ENCODE data around the gene SLAMF1. TPM values are rescaled to one million over a fixed set of nuclear protein-coding genes. Genes with fewer than 3 reads are reported as not detected.

The SLAMF1 gene
- total RNA-seq, 3 donors from 2014 or later (not counting 1 experiment from before 2014, with no cell fraction given), result 1.1 to 3.5 (median 2.1) TPM

GRCh38 chr1:160634543-160635491, 12.0 kb downstream of the SLAMF1 start:
- H3K4me1 Mint-ChIP-seq, result peaks cover 45 to 48% of the 10 kb centered on the region in 2 donors
- no peaks in the 10 kb centered on the region for H3K36me3 Mint-ChIP-seq
- intact Hi-C loops (cut with micrococcal nuclease), result loop anchor here (5.0 kb wide), 1 partner anchor 72 kb away; no protein-coding TSS in a partner anchor
- TF ChIP-seq, protein P1, sequence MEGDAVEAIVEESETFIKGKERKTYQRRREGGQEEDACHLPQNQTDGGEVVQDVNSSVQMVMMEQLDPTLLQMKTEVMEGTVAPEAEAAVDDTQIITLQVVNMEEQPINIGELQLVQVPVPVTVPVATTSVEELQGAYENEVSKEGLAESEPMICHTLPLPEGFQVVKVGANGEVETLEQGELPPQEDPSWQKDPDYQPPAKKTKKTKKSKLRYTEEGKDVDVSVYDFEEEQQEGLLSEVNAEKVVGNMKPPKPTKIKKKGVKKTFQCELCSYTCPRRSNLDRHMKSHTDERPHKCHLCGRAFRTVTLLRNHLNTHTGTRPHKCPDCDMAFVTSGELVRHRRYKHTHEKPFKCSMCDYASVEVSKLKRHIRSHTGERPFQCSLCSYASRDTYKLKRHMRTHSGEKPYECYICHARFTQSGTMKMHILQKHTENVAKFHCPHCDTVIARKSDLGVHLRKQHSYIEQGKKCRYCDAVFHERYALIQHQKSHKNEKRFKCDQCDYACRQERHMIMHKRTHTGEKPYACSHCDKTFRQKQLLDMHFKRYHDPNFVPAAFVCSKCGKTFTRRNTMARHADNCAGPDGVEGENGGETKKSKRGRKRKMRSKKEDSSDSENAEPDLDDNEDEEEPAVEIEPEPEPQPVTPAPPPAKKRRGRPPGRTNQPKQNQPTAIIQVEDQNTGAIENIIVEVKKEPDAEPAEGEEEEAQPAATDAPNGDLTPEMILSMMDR (IDR thresholded peaks at IDR 0.05), result no peak
- ATAC-seq (no peak), DNase-seq (no peak)
- H3K4me3 Mint-ChIP-seq, result no peak overlapping the region
- no peak overlapping the region for H3K27ac ChIP-seq (ENCODE audit: low read length)
- no peaks in the 10 kb centered on the region for H3K9me3 Mint-ChIP-seq
- no peaks in the 10 kb centered on the region for H3K27me3 ChIP-seq (ENCODE audit: control insufficient read depth, insufficient read depth, low read length)
- H3K36me3 ChIP-seq (ENCODE audit: control insufficient read depth, insufficient read depth, low read length), result no peaks in the 10 kb centered on the region
- H3K27ac Mint-ChIP-seq, result no peak overlapping the region
- WGBS (ENCODE audit: insufficient coverage), result 95% methylated on average over 14 of the region's 17 CpGs
- peaks cover 50% of the 10 kb centered on the region for H3K4me1 ChIP-seq (ENCODE audit: control insufficient read depth, insufficient read depth, low read length)
- H3K27me3 Mint-ChIP-seq (ENCODE audit: low read depth in 2 of 2), result peaks cover 4 to 19% of the 10 kb centered on the region in 2 donors
- no peak overlapping the region for H3K4me3 ChIP-seq (ENCODE audit: low read length)
- no peaks in the 10 kb centered on the region for H3K9me3 ChIP-seq (ENCODE audit: control insufficient read depth, insufficient read depth, low read length)

GRCh38 chr1:160633330-160633903, 13.4 kb downstream of the SLAMF1 start:
- Mint-ChIP-seq H3K4me1 (peaks cover 34 to 42% of the 10 kb centered on the region in 2 donors), H3K27me3 (ENCODE audit: low read depth in 2 of 2) (peaks cover 6 to 19% of the 10 kb centered on the region in 2 donors), H3K36me3 (no peaks in the 10 kb centered on the region), H3K9me3 (no peaks in the 10 kb centered on the region), H3K4me3 (no peak overlapping the region), H3K27ac (no peak overlapping the region)
- DNase-seq, result peak in 1 of 2 donors; percentile 37
- intact Hi-C loops (cut with micrococcal nuclease), result no loop called here
- no peak for ATAC-seq
- Histone ChIP-seq H3K36me3 (ENCODE audit: control insufficient read depth, insufficient read depth, low read length) (no peaks in the 10 kb centered on the region), H3K9me3 (ENCODE audit: control insufficient read depth, insufficient read depth, low read length) (no peaks in the 10 kb centered on the region), H3K27ac (ENCODE audit: low read length) (no peak overlapping the region), H3K4me1 (ENCODE audit: control insufficient read depth, insufficient read depth, low read length) (peaks cover 50% of the 10 kb centered on the region), H3K27me3 (ENCODE audit: control insufficient read depth, insufficient read depth, low read length) (no peaks in the 10 kb centered on the region), H3K4me3 (ENCODE audit: low read length) (no peak overlapping the region)
- TF ChIP-seq, protein P1 (IDR thresholded peaks at IDR 0.05), result no peak
- WGBS (ENCODE audit: insufficient coverage), result 96% methylated on average over 2 of the region's 2 CpGs

DNA sequence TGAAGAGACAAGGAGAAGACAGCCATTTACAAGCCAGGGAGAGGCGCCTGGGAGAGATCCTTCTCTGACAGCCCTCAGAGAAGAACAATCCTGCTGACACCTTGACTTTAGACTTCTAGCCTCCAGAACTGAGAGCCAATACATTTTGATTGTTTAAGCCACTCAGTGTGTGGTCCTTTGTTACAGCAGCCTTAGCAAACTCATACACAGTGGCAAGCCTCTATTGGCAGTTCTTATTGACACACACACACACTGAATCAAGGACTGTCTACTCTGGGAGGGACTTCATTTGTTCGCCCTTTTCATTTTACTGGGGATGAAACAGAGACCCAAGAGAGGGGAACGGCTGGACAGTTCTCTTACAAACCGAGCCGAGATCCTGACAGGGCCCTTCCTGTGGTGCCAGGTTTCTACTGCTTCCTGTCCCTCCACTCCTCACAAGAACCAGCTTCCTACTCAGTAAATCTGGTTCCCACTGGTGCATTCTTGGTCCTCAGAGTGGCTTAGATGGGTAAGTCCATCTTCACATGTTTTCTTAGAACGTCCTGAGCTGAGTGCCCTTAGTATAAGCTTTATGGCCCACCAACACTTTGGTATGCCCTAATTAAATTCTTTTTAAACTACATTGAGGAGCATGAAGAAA, 14.7 kb downstream of the SLAMF1 start:
- no peak overlapping the region for H3K27ac ChIP-seq (ENCODE audit: low read length)
- WGBS (ENCODE audit: insufficient coverage), result 81% methylated on average over 6 of the region's 6 CpGs
- no peak overlapping the region for H3K4me3 ChIP-seq (ENCODE audit: low read length)

More for the DNA sequence above, 14.7 kb downstream of the SLAMF1 start:
- Mint-ChIP-seq H3K4me1 (peaks cover 31 to 38% of the 10 kb centered on the region in 2 donors), H3K27me3 (ENCODE audit: low read depth in 2 of 2) (peaks cover 6 to 20% of the 10 kb centered on the region in 2 donors), H3K27ac (no peak overlapping the region), H3K36me3 (no peaks in the 10 kb centered on the region), H3K4me3 (no peak overlapping the region), H3K9me3 (no peaks in the 10 kb centered on the region)
- intact Hi-C loops (cut with micrococcal nuclease), result no loop called here
- TF ChIP-seq, protein P1 (IDR thresholded peaks at IDR 0.05), result no peak
- Histone ChIP-seq H3K4me1 (ENCODE audit: control insufficient read depth, insufficient read depth, low read length) (peaks cover 40% of the 10 kb centered on the region), H3K9me3 (ENCODE audit: control insufficient read depth, insufficient read depth, low read length) (no peaks in the 10 kb centered on the region), H3K27me3 (ENCODE audit: control insufficient read depth, insufficient read depth, low read length) (no peaks in the 10 kb centered on the region), H3K36me3 (ENCODE audit: control insufficient read depth, insufficient read depth, low read length) (no peaks in the 10 kb centered on the region)
- peak in 1 of 2 donors; percentile 50 for DNase-seq
- ATAC-seq, result no peak
